C4-2B (cell line): ENCODE measurements around the gene TUBG1.

Experiments used
- H3K27ac ChIP-seq: fragments of 450-650 bp; 2 replicates; pipeline ENCODE4 v1.5.1; 2017
- ZFX ChIP-seq: fragments of 450-650 bp; IDR thresholded peaks from 2 replicates; pipeline ENCODE4 v1.6.1; 2017
- TF ChIP-seq, protein P1 (sequence below): fragments of 450-650 bp; conservative IDR thresholded peaks from 2 replicates; pipeline ENCODE4 v1.5.1; 2017; ENCODE audit warnings: mild to moderate bottlenecking

TUBG1 gene

GRCh38 chr17:42632949-42633444, 23.5 kb downstream of the TUBG1 start:
- no peak for TF ChIP-seq ZFX
- TF ChIP-seq, protein P1, sequence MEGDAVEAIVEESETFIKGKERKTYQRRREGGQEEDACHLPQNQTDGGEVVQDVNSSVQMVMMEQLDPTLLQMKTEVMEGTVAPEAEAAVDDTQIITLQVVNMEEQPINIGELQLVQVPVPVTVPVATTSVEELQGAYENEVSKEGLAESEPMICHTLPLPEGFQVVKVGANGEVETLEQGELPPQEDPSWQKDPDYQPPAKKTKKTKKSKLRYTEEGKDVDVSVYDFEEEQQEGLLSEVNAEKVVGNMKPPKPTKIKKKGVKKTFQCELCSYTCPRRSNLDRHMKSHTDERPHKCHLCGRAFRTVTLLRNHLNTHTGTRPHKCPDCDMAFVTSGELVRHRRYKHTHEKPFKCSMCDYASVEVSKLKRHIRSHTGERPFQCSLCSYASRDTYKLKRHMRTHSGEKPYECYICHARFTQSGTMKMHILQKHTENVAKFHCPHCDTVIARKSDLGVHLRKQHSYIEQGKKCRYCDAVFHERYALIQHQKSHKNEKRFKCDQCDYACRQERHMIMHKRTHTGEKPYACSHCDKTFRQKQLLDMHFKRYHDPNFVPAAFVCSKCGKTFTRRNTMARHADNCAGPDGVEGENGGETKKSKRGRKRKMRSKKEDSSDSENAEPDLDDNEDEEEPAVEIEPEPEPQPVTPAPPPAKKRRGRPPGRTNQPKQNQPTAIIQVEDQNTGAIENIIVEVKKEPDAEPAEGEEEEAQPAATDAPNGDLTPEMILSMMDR: no peak
- no peak overlapping the region for H3K27ac ChIP-seq

DNA sequence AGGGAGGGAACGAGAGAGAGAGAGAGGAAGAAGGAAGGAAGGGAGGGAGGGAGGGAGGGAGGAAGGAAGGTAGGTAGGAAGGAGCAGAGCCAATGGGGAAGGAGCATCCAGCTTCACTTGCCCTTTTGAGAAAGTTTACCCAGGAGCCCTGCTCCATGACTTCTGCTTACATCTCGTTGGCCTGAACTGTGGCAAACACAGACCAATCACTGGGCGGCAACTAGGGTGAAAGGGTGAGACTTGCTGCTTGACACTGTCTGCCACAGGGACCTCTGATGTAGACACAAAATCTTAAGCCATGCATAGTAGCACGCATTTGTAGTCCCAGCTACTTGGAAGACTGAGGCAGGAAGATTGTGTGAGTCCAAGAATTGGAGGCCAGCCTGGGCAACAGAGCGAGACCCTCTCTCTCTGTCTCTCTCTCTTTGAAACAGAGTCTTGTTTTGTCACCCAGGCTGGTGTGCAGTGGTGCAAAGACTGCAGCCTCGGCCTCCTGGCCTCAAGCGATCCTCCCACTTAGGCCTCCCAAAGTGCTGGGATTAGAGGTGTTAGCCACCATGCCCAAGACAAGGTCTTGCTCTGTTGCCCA, 30.1 kb downstream of the TUBG1 start:
- H3K27ac ChIP-seq: no peak overlapping the region
- TF ChIP-seq, protein P1: no peak
- no peak for TF ChIP-seq ZFX

GRCh38 chr17:42640121-42640520, 30.6 kb downstream of the TUBG1 start:
- no peak overlapping the region for H3K27ac ChIP-seq
- TF ChIP-seq ZFX: no peak
- TF ChIP-seq, protein P1: no peak

DNA sequence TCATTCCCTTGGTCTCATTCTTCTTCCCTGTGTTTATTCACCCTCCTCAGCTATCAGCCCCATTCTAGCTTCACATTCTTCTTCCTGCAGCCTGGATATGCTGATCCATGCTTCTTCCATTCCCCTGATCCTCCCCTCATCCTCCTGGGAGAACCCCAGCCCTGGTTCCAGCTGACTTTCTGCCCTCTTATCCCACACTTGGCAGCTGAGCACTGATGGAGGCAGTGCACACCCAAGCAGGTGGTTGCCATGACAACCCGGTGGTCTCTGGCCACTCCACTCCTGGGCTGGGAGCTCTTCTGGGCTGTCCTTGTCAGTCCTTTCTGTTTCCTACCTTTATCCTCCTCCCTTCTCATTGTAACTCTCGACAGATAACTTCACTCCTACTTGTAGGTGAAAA, 32.9 kb downstream of the TUBG1 start:
- no peak overlapping the region for H3K27ac ChIP-seq
- no peak for TF ChIP-seq ZFX
- TF ChIP-seq, protein P1: no peak

- no peak overlapping the region for H3K27ac ChIP-seq
- TF ChIP-seq, protein P1: no peak
- TF ChIP-seq ZFX: no peak
Measured at GRCh38 chr17:42647778-42648177, 38.3 kb downstream of the TUBG1 start.

GRCh38 chr17:42651392-42651791, 41.9 kb downstream of the TUBG1 start:
- H3K27ac ChIP-seq: no peak overlapping the region
- TF ChIP-seq, protein P1: no peak
- no peak for TF ChIP-seq ZFX

GRCh38 chr17:42653179-42654124, 44.0 kb downstream of the TUBG1 start:
- no peak for TF ChIP-seq ZFX
- TF ChIP-seq, protein P1: no peak
- H3K27ac ChIP-seq: no peak overlapping the region
